ENCODE data around the gene APBA1. TPM values are rescaled to one million over a fixed set of nuclear protein-coding genes. Genes with fewer than 3 reads are reported as not detected.

Gene APBA1
- total and polyA plus RNA-seq, 9 of the 15 experiments (the other 6 are each of a cell fraction or from before 2014, with no cell fraction given) = 0.01 to 0.02 TPM; not detected in 7

GRCh38 chr9:69500896-69501295 is 171.3 kb downstream of the APBA1 start:
- FAIRE-seq (no peak), DNase-seq (ENCODE audit: extremely low read depth in 1 of 4, low spot score in 3 of 4) (no peak), ATAC-seq (no peak)
- WGBS (ENCODE audit: insufficient coverage, low coverage, missing lambda C conversion rate) = 0% methylated on average over 6 of the region's 6 CpGs
- H2AFZ ChIP-seq (ENCODE audit: low read depth, low read length) = no peak overlapping the region
- H3K79me2 ChIP-seq (ENCODE audit: control insufficient read depth, insufficient read depth, low read length) = no peaks in the 10 kb centered on the region
- BruUV-seq (replicated peaks) = no TSS peak
- H3K9ac ChIP-seq (ENCODE audit: insufficient read depth in 1 of 2, low read depth in 2 of 2, low read length in 2 of 2) = no peak overlapping the region
- intact Hi-C loops (cut with micrococcal nuclease) (no loop called here), in situ Hi-C loops (cut with MboI) (no loop called here)
- no peaks in the 10 kb centered on the region for H3K36me3 ChIP-seq (ENCODE audit: control insufficient read depth, insufficient read depth, low read length)
- H3K4me2 ChIP-seq (ENCODE audit: insufficient read depth, low read length) = no peak overlapping the region
- no peak for TF ChIP-seq SRSF7 (optimal IDR thresholded peaks at IDR 0.05; ENCODE audit: low read depth, low read length)
- TF ChIP-seq JUN (IDR thresholded peaks at IDR 0.05; ENCODE audit: borderline replicate concordance, low read depth, low read length) = no peak
- TF ChIP-seq JUN (CRISPR knock-in tag; IDR thresholded peaks at IDR 0.05; ENCODE audit: borderline replicate concordance) = no peak
- no peak for TF ChIP-seq DNMT1 (IDR thresholded peaks at IDR 0.05)
- no peak for TF ChIP-seq NBN (IDR thresholded peaks at IDR 0.05; ENCODE audit: low read depth)
- no peak for TF ChIP-seq PYGO2 (tag; IDR thresholded peaks at IDR 0.05)
- no peak for TF ChIP-seq NR2C2 (CRISPR knock-in tag; IDR thresholded peaks at IDR 0.05)
- no peak for TF ChIP-seq NR2C2 (tag; IDR thresholded peaks at IDR 0.05)
- TF ChIP-seq CHD1 (IDR thresholded peaks at IDR 0.05; ENCODE audit: low read length) = no peak
- CTCF ChIA-PET (ENCODE audit: low intra/inter-chr PET ratio) = no interaction called here
- POLR2A ChIA-PET = no interaction called here
- no peak overlapping the region for H3K27ac ChIP-seq (ENCODE audit: extremely low read depth, low read depth, low read length)
- peaks cover 0 to 10% of the 10 kb centered on the region in 2 experiments; a peak in 1 of 5 replicates for H3K27me3 ChIP-seq (ENCODE audit: control insufficient read depth in 2 of 2, insufficient read depth in 2 of 2, low read length in 2 of 2)
- no peaks in the 10 kb centered on the region for H4K20me1 ChIP-seq (replicated peaks; ENCODE audit: control insufficient read depth, insufficient read depth, low read length)
- H3K9me1 ChIP-seq (ENCODE audit: control insufficient read depth, insufficient read depth, low read length) = no peaks in the 10 kb centered on the region
- no peaks in the 10 kb centered on the region for H3K4me1 ChIP-seq (replicated peaks in 1 of 2; ENCODE audit: control insufficient read depth in 2 of 2, insufficient read depth in 2 of 2, low read length in 2 of 2)
- H3K9me3 ChIP-seq (replicated peaks; ENCODE audit: control insufficient read depth, insufficient read depth, low read depth, low read length) = no peaks in the 10 kb centered on the region
- H3K4me3 ChIP-seq = no peak overlapping the region
